Activated T-cell treated with anti-CD3 and anti-CD28 coated beads, Interleukin-2, amount 50 U/mL, for 24 hours (primary cell): ENCODE data around the gene SMARCA4.
"Not testable (repeated sequence)": the region's sequence is repeated elsewhere in the genome, so short reads cannot be mapped to it uniquely, and the experiment has no call there.

Experiments
- DNase-seq: peaks from one replicate; pipeline ENCODE4 v3.0.0-alpha.2; 2020
- H3K27ac Mint-ChIP-seq: 2 replicates; pipeline ENCODE4 v1.8.0; 2020; ENCODE audit warnings: mild to moderate bottlenecking, mixed read lengths
- H3K27me3 Mint-ChIP-seq: 2 replicates; pipeline ENCODE4 v1.8.0; 2020; ENCODE audit warnings: mixed read lengths
- H3K36me3 Mint-ChIP-seq: 2 replicates; pipeline ENCODE4 v1.8.0; 2020; ENCODE audit warnings: low read depth, mixed read lengths
- H3K4me1 Mint-ChIP-seq: 2 replicates; pipeline ENCODE4 v1.8.0; 2020; ENCODE audit warnings: low read depth, mixed read lengths
- H3K4me3 Mint-ChIP-seq: 2 replicates; pipeline ENCODE4 v1.8.0; 2020; ENCODE audit warnings: mild to moderate bottlenecking, moderate library complexity, mixed read lengths
- H3K9me3 Mint-ChIP-seq: 2 replicates; pipeline ENCODE4 v1.8.0; 2020; ENCODE audit warnings: mixed read lengths

Gene SMARCA4

GRCh38 chr19:10981252-10981895 lies 20.5 kb downstream of the SMARCA4 start:
- Mint-ChIP-seq H3K4me1 (peaks cover 26% of the 10 kb centered on the region), H3K9me3 (no peaks in the 10 kb centered on the region), H3K36me3 (peaks cover 42% of the 10 kb centered on the region), H3K27me3 (no peaks in the 10 kb centered on the region), H3K4me3 (no peak overlapping the region), H3K27ac (no peak overlapping the region)
- no peak for DNase-seq

- no peaks in the 10 kb centered on the region for H3K9me3 Mint-ChIP-seq
- no peaks in the 10 kb centered on the region for H3K27me3 Mint-ChIP-seq
- no peak for DNase-seq
- peak overlapping the region; percentile 29 for H3K27ac Mint-ChIP-seq
- H3K4me1 Mint-ChIP-seq: peaks cover 14% of the 10 kb centered on the region
- no peak overlapping the region for H3K4me3 Mint-ChIP-seq
- peaks cover 56% of the 10 kb centered on the region for H3K36me3 Mint-ChIP-seq
Measured at GRCh38 chr19:10983026-10983425, 22.2 kb downstream of the SMARCA4 start.

GRCh38 chr19:10984166-10984735 lies 23.4 kb downstream of the SMARCA4 start:
- H3K9me3 Mint-ChIP-seq: no peaks in the 10 kb centered on the region

GRCh38 chr19:10985502-10985901 lies 24.7 kb downstream of the SMARCA4 start:
- DNase-seq: no peak
- no peak overlapping the region for H3K4me3 Mint-ChIP-seq
- peaks cover 74% of the 10 kb centered on the region for H3K36me3 Mint-ChIP-seq

More at GRCh38 chr19:10984166-10984735, 23.4 kb downstream of the SMARCA4 start:
- H3K4me3 Mint-ChIP-seq: no peak overlapping the region
- peaks cover 68% of the 10 kb centered on the region for H3K36me3 Mint-ChIP-seq
- DNase-seq: no peak
- H3K4me1 Mint-ChIP-seq: peaks cover 12% of the 10 kb centered on the region
- H3K27me3 Mint-ChIP-seq: no peaks in the 10 kb centered on the region
- no peak overlapping the region for H3K27ac Mint-ChIP-seq

GRCh38 chr19:10986301-10987127 lies 25.7 kb downstream of the SMARCA4 start:
- no peaks in the 10 kb centered on the region for H3K27me3 Mint-ChIP-seq
- peaks cover 75% of the 10 kb centered on the region for H3K36me3 Mint-ChIP-seq
- no peak overlapping the region for H3K4me3 Mint-ChIP-seq
- no peak for DNase-seq
- H3K4me1 Mint-ChIP-seq: peaks cover 7% of the 10 kb centered on the region
- no peaks in the 10 kb centered on the region for H3K9me3 Mint-ChIP-seq
- H3K27ac Mint-ChIP-seq: no peak overlapping the region

More at GRCh38 chr19:10985502-10985901, 24.7 kb downstream of the SMARCA4 start:
- Mint-ChIP-seq H3K9me3 (no peaks in the 10 kb centered on the region), H3K27ac (no peak overlapping the region), H3K27me3 (no peaks in the 10 kb centered on the region), H3K4me1 (peaks cover 4% of the 10 kb centered on the region)

GRCh38 chr19:10987571-10988297 lies 26.9 kb downstream of the SMARCA4 start:
- H3K9me3 Mint-ChIP-seq: no peaks in the 10 kb centered on the region
- peaks cover 8% of the 10 kb centered on the region for H3K4me1 Mint-ChIP-seq
- H3K4me3 Mint-ChIP-seq: no peak overlapping the region
- peaks cover 81% of the 10 kb centered on the region for H3K36me3 Mint-ChIP-seq
- no peak for DNase-seq
- no peaks in the 10 kb centered on the region for H3K27me3 Mint-ChIP-seq
- H3K27ac Mint-ChIP-seq: no peak overlapping the region

- Mint-ChIP-seq H3K4me3 (no peak overlapping the region), H3K9me3 (no peaks in the 10 kb centered on the region), H3K27me3 (no peaks in the 10 kb centered on the region), H3K27ac (peak overlapping the region; percentile 14), H3K36me3 (peaks cover 83% of the 10 kb centered on the region), H3K4me1 (peaks cover 5% of the 10 kb centered on the region)
- no peak for DNase-seq
Measured at GRCh38 chr19:10988380-10988779, 27.6 kb downstream of the SMARCA4 start.

GRCh38 chr19:10988921-10989320 lies 28.1 kb downstream of the SMARCA4 start:
- Mint-ChIP-seq H3K4me1 (peaks cover 5% of the 10 kb centered on the region), H3K27me3 (no peaks in the 10 kb centered on the region), H3K27ac (peak overlapping the region; percentile 14), H3K36me3 (peaks cover 83% of the 10 kb centered on the region), H3K4me3 (no peak overlapping the region), H3K9me3 (no peaks in the 10 kb centered on the region)
- no peak for DNase-seq

GRCh38 chr19:10991076-10991475 lies 30.2 kb downstream of the SMARCA4 start:
- H3K9me3 Mint-ChIP-seq: no peaks in the 10 kb centered on the region
- H3K4me3 Mint-ChIP-seq: no peak overlapping the region
- no peaks in the 10 kb centered on the region for H3K27me3 Mint-ChIP-seq
- DNase-seq: no peak
- H3K4me1 Mint-ChIP-seq: peaks cover 5% of the 10 kb centered on the region
- H3K27ac Mint-ChIP-seq: no peak overlapping the region
- peaks cover 85% of the 10 kb centered on the region for H3K36me3 Mint-ChIP-seq

GRCh38 chr19:10991521-10992081 lies 30.8 kb downstream of the SMARCA4 start:
- peak overlapping the region; percentile 32 for H3K27ac Mint-ChIP-seq
- H3K36me3 Mint-ChIP-seq: peaks cover 88% of the 10 kb centered on the region
- peaks cover 5% of the 10 kb centered on the region for H3K4me1 Mint-ChIP-seq
- no peaks in the 10 kb centered on the region for H3K27me3 Mint-ChIP-seq
- no peaks in the 10 kb centered on the region for H3K9me3 Mint-ChIP-seq
- DNase-seq: no peak
- no peak overlapping the region for H3K4me3 Mint-ChIP-seq

- H3K4me1 Mint-ChIP-seq, DNase-seq, H3K9me3 Mint-ChIP-seq, H3K4me3 Mint-ChIP-seq, H3K27me3 Mint-ChIP-seq, H3K27ac Mint-ChIP-seq: not testable (repeated sequence)
- H3K36me3 Mint-ChIP-seq: peaks cover 86% of the 10 kb centered on the region
Measured at GRCh38 chr19:10992174-10992573, 31.3 kb downstream of the SMARCA4 start.

GRCh38 chr19:10995926-10996600 lies 35.2 kb downstream of the SMARCA4 start:
- Mint-ChIP-seq H3K36me3 (peaks cover 90% of the 10 kb centered on the region), H3K4me1 (peaks cover 5% of the 10 kb centered on the region), H3K4me3 (no peak overlapping the region), H3K9me3 (no peaks in the 10 kb centered on the region), H3K27me3 (no peaks in the 10 kb centered on the region), H3K27ac (no peak overlapping the region)
- no peak for DNase-seq

GRCh38 chr19:10998045-10998533 lies 37.3 kb downstream of the SMARCA4 start:
- no peak for DNase-seq
- Mint-ChIP-seq H3K27me3 (no peaks in the 10 kb centered on the region), H3K27ac (peak overlapping the region; percentile 56), H3K36me3 (peaks cover 93% of the 10 kb centered on the region), H3K4me3 (no peak overlapping the region), H3K9me3 (no peaks in the 10 kb centered on the region), H3K4me1 (no peaks in the 10 kb centered on the region)
